ENCODE measurements around the gene MYRF. TPM values are rescaled to one million over a fixed set of nuclear protein-coding genes. Genes with fewer than 3 reads are reported as not detected.

The MYRF gene
- total RNA-seq, 1 donor from 2014 or later, result 1.9 TPM

DNA sequence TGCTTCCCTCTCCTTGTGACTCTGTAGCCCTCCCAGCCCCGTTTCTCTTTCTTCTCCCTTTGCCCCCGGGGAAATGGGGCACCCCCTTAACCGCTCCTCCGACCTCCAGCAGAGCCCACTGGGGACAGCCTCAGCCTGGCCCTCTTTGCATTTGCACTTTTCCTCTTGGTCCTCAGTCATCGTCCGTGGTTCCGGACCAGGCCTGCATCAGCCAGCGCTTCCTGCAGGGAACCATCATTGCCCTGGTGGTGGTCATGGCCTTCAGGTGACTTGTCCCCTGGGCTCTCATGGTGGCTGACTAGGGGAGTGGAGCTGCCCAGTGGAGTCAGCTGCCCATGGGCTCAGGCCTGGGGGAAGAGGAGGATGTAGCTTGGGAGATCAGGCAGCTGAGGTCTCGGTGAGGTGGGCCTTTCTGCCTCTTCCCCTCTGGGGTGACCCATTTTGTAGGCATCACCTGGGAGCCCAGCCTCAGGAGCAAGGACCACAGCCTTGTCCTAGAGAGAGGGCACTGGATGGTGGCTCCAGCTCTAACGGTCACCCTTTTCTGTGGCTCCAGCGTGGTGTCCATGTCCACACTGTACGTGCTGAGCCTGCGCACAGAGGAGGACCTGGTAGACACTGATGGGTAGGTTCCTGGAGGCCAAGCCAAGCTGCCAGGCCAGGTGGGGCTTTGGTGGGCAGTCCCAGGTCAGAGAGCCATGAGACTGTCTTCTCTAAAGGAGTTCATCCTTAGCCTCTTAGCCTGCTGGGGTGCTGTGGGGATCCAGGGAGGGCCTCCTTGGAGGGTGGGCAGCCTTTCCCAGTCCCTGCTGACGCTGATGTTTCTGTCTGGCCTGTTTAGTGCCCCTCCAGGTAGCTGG lies 27.5 kb downstream of the MYRF start:
- no peak overlapping the region for H3K27ac ChIP-seq
- no peak for DNase-seq (ENCODE audit: low spot score)

DNA sequence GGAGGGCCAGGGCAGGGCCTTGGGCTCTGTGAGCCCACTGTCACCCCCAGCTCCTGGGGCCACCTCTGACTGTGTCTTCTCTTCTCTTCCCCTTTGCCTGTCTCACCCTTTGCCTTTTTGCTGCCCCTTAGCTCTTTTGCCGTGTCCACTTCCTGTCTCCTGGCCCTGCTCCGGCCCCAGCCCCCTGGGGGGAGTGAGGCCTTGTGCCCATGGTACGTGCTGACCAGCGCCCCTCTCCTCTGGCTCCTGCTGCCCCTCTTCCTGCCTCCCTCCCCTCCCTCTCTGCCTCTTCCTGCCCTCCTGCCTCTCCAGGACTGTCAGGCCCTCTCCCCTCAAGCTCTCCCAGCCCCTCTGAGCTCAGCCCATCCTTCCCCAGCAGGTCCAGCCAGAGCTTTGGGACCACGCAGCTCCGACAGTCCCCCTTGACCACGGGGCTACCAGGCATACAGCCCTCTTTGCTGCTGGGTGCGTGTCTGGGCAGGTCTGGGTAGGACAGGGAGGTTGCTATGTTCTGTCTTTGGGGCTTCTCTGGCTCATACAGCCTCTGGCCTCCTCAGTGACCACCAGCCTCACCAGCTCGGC lies 28.2 kb downstream of the MYRF start:
- Histone ChIP-seq H2AFZ (replicated peaks) (no peak overlapping the region), H3K4me1 (no peaks in the 10 kb centered on the region), H3K27me3 (no peaks in the 10 kb centered on the region), H3K9ac (no peak overlapping the region), H3K4me2 (no peak overlapping the region), H3K27ac (no peak overlapping the region), H3K9me3 (ENCODE audit: low read depth) (no peaks in the 10 kb centered on the region), H3F3A (ENCODE audit: low read depth) (peaks cover 7% of the 10 kb centered on the region), H3K36me3 (no peaks in the 10 kb centered on the region), H4K20me1 (ENCODE audit: low read depth) (no peaks in the 10 kb centered on the region), H3K4me3 (no peak overlapping the region), H3K79me2 (ENCODE audit: low read depth) (no peaks in the 10 kb centered on the region)
- no peaks in the 10 kb centered on the region for H3K9me3 Mint-ChIP-seq
- no peak overlapping the region for H3K27ac Mint-ChIP-seq
- peaks cover 9% of the 10 kb centered on the region for H3K36me3 Mint-ChIP-seq
- TF ChIP-seq, protein P1, sequence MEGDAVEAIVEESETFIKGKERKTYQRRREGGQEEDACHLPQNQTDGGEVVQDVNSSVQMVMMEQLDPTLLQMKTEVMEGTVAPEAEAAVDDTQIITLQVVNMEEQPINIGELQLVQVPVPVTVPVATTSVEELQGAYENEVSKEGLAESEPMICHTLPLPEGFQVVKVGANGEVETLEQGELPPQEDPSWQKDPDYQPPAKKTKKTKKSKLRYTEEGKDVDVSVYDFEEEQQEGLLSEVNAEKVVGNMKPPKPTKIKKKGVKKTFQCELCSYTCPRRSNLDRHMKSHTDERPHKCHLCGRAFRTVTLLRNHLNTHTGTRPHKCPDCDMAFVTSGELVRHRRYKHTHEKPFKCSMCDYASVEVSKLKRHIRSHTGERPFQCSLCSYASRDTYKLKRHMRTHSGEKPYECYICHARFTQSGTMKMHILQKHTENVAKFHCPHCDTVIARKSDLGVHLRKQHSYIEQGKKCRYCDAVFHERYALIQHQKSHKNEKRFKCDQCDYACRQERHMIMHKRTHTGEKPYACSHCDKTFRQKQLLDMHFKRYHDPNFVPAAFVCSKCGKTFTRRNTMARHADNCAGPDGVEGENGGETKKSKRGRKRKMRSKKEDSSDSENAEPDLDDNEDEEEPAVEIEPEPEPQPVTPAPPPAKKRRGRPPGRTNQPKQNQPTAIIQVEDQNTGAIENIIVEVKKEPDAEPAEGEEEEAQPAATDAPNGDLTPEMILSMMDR (IDR thresholded peaks at IDR 0.05), result no peak
- TF ChIP-seq EZH2 (IDR thresholded peaks at IDR 0.05), result no peak
- H3K4me1 Mint-ChIP-seq, result peaks cover 9% of the 10 kb centered on the region
- H3K27me3 Mint-ChIP-seq (ENCODE audit: insufficient read depth, low read depth), result peaks cover 5% of the 10 kb centered on the region
- H3K4me3 Mint-ChIP-seq, result no peak overlapping the region
- no peak for DNase-seq (ENCODE audit: low spot score)

More for the DNA sequence above, 27.5 kb downstream of the MYRF start:
- Histone ChIP-seq H3K9ac (no peak overlapping the region), H3K4me1 (no peaks in the 10 kb centered on the region), H4K20me1 (ENCODE audit: low read depth) (no peaks in the 10 kb centered on the region), H3K36me3 (no peaks in the 10 kb centered on the region), H3K9me3 (ENCODE audit: low read depth) (no peaks in the 10 kb centered on the region), H3K27me3 (no peaks in the 10 kb centered on the region), H3F3A (ENCODE audit: low read depth) (peaks cover 7% of the 10 kb centered on the region), H3K79me2 (ENCODE audit: low read depth) (no peaks in the 10 kb centered on the region), H2AFZ (replicated peaks) (no peak overlapping the region), H3K4me3 (no peak overlapping the region), H3K4me2 (no peak overlapping the region)
- H3K27me3 Mint-ChIP-seq (ENCODE audit: insufficient read depth, low read depth), result peaks cover 5% of the 10 kb centered on the region
- peaks cover 8% of the 10 kb centered on the region for H3K36me3 Mint-ChIP-seq
- peak overlapping the region; percentile 63 for H3K27ac Mint-ChIP-seq
- H3K4me1 Mint-ChIP-seq, result peaks cover 10% of the 10 kb centered on the region
- no peaks in the 10 kb centered on the region for H3K9me3 Mint-ChIP-seq
- TF ChIP-seq, protein P1 (IDR thresholded peaks at IDR 0.05), result no peak
- TF ChIP-seq EZH2 (IDR thresholded peaks at IDR 0.05) (no peak), EZH2phosphoT487 (IDR thresholded peaks at IDR 0.05) (no peak)
- no peak overlapping the region for H3K4me3 Mint-ChIP-seq

- Histone ChIP-seq H3K9me3 (ENCODE audit: low read depth) (no peaks in the 10 kb centered on the region), H3K4me2 (no peak overlapping the region), H3K27me3 (no peaks in the 10 kb centered on the region), H3K36me3 (no peaks in the 10 kb centered on the region), H2AFZ (replicated peaks) (no peak overlapping the region), H3F3A (ENCODE audit: low read depth) (peaks cover 7% of the 10 kb centered on the region), H3K4me3 (no peak overlapping the region), H4K20me1 (ENCODE audit: low read depth) (no peaks in the 10 kb centered on the region), H3K4me1 (no peaks in the 10 kb centered on the region), H3K9ac (no peak overlapping the region), H3K27ac (no peak overlapping the region), H3K79me2 (ENCODE audit: low read depth) (no peaks in the 10 kb centered on the region)
- Mint-ChIP-seq H3K9me3 (no peaks in the 10 kb centered on the region), H3K27me3 (ENCODE audit: insufficient read depth, low read depth) (peaks cover 7% of the 10 kb centered on the region), H3K4me3 (no peak overlapping the region), H3K27ac (no peak overlapping the region), H3K4me1 (peaks cover 9% of the 10 kb centered on the region), H3K36me3 (peaks cover 9% of the 10 kb centered on the region)
- DNase-seq (ENCODE audit: low spot score), result no peak
- TF ChIP-seq EZH2 (IDR thresholded peaks at IDR 0.05), result no peak
- TF ChIP-seq, protein P1 (IDR thresholded peaks at IDR 0.05), result no peak
- no peak for TF ChIP-seq EZH2phosphoT487 (IDR thresholded peaks at IDR 0.05)
Observed at GRCh38 chr11:61781585-61781984, 29.1 kb downstream of the MYRF start.

All from neural progenitor cell (in vitro differentiated cells).